Measurements from ENCODE around the gene REST. TPM values are rescaled to one million over a fixed set of nuclear protein-coding genes. Genes with fewer than 3 reads are reported as not detected.
A peak's percentile ranks its signal among the peaks of the same experiment; 100 is the strongest.

The REST gene
- polyA plus RNA-seq, 1 experiment, result 13.2 TPM

DNA sequence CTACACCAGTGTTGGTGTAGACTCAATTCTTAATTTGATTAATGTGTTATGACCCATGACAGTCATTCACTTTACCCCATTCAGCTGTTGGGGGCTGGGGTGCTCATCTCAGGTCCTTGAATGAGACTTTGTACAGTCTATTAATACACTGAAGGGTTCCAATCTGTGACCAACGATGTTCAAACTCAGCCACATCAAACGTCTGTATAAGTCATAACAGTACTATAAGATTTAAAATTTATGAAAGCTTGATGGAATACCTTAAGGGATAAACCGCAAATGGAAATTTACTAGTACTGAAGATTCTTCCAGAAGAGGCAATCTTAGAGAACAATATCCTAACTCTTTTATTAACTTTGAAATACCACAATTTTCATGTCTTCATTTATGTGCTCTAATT is 33.7 kb downstream of the REST start:
- CTCF ChIA-PET, result interaction anchor here (1.1 to 1.6 kb wide), 2 partner anchors 12 to 13 kb away, joined by 3 to 5 read pairs; no protein-coding TSS in a partner anchor
- DNase-seq (ENCODE audit: low read depth), result no peak
- Histone ChIP-seq H3K36me3 (ENCODE audit: control insufficient read depth, insufficient read depth, low read length) (no peaks in the 10 kb centered on the region; the same call in 1 of the 2 replicates), H3K4me3 (ENCODE audit: low read depth, low read length) (no peak overlapping the region), H3K27me3 (ENCODE audit: control insufficient read depth, insufficient read depth, low read length) (no peaks in the 10 kb centered on the region)
- POLR2A ChIA-PET, result no interaction called here
- TF ChIP-seq, protein P1, sequence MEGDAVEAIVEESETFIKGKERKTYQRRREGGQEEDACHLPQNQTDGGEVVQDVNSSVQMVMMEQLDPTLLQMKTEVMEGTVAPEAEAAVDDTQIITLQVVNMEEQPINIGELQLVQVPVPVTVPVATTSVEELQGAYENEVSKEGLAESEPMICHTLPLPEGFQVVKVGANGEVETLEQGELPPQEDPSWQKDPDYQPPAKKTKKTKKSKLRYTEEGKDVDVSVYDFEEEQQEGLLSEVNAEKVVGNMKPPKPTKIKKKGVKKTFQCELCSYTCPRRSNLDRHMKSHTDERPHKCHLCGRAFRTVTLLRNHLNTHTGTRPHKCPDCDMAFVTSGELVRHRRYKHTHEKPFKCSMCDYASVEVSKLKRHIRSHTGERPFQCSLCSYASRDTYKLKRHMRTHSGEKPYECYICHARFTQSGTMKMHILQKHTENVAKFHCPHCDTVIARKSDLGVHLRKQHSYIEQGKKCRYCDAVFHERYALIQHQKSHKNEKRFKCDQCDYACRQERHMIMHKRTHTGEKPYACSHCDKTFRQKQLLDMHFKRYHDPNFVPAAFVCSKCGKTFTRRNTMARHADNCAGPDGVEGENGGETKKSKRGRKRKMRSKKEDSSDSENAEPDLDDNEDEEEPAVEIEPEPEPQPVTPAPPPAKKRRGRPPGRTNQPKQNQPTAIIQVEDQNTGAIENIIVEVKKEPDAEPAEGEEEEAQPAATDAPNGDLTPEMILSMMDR (IDR thresholded peaks at IDR 0.05; ENCODE audit: insufficient read depth, low read depth, low read length), result no peak

DNA sequence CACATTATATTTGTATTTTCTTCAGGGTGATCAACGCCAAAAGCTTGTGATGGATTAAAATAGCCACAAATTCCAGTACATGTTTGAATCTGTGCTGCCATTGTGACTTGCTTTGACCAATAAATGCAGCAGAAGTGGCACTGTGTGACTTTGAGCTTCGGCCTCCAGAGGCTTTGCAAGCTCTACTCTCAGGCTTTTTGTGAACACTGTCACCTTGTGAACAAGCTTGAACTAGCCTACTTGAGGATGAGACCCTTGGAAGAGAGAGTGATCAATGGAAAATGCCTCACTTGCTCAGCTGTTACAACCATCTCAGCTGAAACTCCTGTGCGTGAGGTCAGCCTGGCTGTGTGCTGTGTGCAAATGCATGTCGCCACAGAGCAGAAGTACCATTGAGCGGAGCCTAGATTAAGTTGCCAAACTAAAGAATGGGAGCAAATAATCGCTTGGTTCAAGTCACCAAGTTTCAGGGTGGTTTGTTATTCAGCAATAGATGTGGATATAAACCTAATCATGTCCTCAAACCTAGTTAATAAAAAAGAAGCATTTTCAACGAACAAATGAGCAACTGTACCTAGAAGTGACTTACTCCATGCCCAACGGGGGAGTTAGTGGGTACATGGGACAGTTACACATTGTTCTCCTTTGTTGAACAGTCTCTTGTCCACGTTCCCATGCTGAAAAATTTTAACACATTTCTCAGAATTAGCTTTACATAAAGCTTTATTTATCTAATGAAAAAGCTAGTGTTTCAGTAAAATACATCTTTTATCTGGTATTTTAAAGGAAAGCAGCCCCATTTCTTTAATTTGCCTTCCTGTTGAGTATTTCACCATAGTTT is 46.2 kb downstream of the REST start:
- POLR2A ChIA-PET, result no interaction called here

DNA sequence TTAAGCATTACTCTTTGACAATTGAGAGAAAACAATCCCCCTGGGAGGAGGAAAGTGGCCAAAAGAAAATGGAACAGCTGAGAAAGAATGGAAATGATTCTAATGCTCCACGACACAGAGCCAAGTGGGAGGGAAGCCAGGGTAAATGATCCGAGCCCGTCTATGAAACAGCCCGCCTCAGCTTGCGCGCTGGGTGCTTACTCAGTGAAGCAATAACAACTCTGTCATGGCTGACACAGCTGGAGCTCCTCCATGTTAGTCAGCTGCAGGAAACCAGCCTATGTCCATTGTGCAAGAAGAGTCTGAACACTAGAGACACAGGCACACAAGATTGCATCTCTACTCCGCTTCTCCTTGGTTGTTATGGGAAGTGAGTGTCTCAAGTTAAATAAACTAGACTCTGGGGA is 50.4 kb downstream of the REST start:
- CTCF ChIA-PET, result interaction anchor here (1.4 kb wide), 1 partner anchor 10 kb away, joined by 3 read pairs; no protein-coding TSS in a partner anchor
- POLR2A ChIA-PET, result no interaction called here
- H3K4me3 ChIP-seq (ENCODE audit: low read depth, low read length), result no peak overlapping the region

More for the DNA sequence above, 46.2 kb downstream of the REST start:
- CTCF ChIA-PET, result interaction anchor here (1.1 to 1.2 kb wide), 2 partner anchors 10 to 13 kb away, joined by 3 read pairs; no protein-coding TSS in a partner anchor
- Histone ChIP-seq H3K36me3 (ENCODE audit: control insufficient read depth, insufficient read depth, low read length) (no peaks in the 10 kb centered on the region), H3K4me3 (ENCODE audit: low read depth, low read length) (no peak overlapping the region), H3K27me3 (ENCODE audit: control insufficient read depth, insufficient read depth, low read length) (no peaks in the 10 kb centered on the region)
- TF ChIP-seq, protein P1 (IDR thresholded peaks at IDR 0.05; ENCODE audit: insufficient read depth, low read depth, low read length), result no peak
- DNase-seq (ENCODE audit: low read depth), result no peak

DNA sequence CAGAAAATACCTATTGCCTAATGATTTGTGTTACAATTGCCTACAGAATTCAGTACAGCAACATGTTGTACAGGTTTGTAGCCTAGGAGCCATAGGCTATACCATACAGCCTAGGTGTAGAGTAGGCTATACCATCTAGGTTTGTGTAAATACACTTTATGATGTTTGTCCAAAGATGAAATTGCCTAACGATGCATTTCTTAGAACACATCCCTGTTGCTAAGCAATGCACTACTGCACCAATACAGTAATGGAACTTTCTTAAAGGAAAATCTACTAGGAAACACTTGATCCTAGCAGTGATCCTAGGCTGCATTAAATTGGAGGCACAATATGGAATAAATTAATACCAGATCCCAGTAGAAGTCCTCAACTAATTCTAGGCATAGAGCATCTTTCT is 51.4 kb downstream of the REST start:
- Histone ChIP-seq H3K4me3 (ENCODE audit: low read depth, low read length) (no peak overlapping the region), H3K36me3 (ENCODE audit: control insufficient read depth, insufficient read depth, low read length) (0 out of 2 replicates have a peak, but pooled peaks cover 1% of the 10 kb centered on the region), H3K27me3 (ENCODE audit: control insufficient read depth, insufficient read depth, low read length) (no peaks in the 10 kb centered on the region)
- TF ChIP-seq, protein P1 (IDR thresholded peaks at IDR 0.05; ENCODE audit: insufficient read depth, low read depth, low read length), result no peak
- CTCF ChIA-PET, result interaction anchor here (0.7 kb wide), 1 partner anchor 1181 kb away, joined by 3 read pairs; no protein-coding TSS in a partner anchor
- no peak for DNase-seq (ENCODE audit: low read depth)
- POLR2A ChIA-PET, result no interaction called here

More for the DNA sequence above, 50.4 kb downstream of the REST start:
- Histone ChIP-seq H3K36me3 (ENCODE audit: control insufficient read depth, insufficient read depth, low read length) (no peaks in the 10 kb centered on the region), H3K27me3 (ENCODE audit: control insufficient read depth, insufficient read depth, low read length) (no peaks in the 10 kb centered on the region)
- peak; percentile 68 for DNase-seq (ENCODE audit: low read depth)
- TF ChIP-seq, protein P1 (IDR thresholded peaks at IDR 0.05; ENCODE audit: insufficient read depth, low read depth, low read length), result no peak

DNA sequence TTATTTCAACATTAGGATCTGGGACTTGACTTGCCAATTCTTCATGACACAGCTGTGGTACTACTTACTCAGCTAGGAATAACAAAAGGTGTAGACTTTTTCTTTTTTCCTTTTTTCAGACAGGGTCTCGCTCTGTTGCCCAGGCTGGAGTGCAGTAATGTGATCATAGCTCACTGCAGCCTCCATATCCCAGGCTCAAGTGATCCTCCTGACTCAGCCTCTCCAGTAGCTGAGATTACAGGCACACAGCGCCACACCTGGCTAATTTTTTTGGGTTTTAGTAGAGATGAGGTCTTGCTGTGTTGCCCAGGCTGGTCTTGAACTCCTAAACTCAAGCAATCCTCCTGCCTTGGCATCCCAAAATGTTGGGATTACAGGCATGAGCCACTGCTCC is 53.4 kb downstream of the REST start:
- Histone ChIP-seq H3K27me3 (ENCODE audit: control insufficient read depth, insufficient read depth, low read length) (no peaks in the 10 kb centered on the region), H3K4me3 (ENCODE audit: low read depth, low read length) (no peak overlapping the region), H3K36me3 (ENCODE audit: control insufficient read depth, insufficient read depth, low read length) (peaks cover 5% of the 10 kb centered on the region)
- CTCF ChIA-PET, result interaction anchor here (0.9 to 1.4 kb wide), 3 partner anchors 9 to 44 kb away, joined by 3 read pairs; no protein-coding TSS in a partner anchor
- DNase-seq (ENCODE audit: low read depth), result no peak
- TF ChIP-seq, protein P1 (IDR thresholded peaks at IDR 0.05; ENCODE audit: insufficient read depth, low read depth, low read length), result no peak
- POLR2A ChIA-PET, result no interaction called here
